Calu3 (cell line): Measurements from ENCODE around the gene IL1RL1. TPM values are rescaled to one million over a fixed set of nuclear protein-coding genes. Genes with fewer than 3 reads are reported as not detected.

ENCODE experiments used
- BruUV-seq: library from RNA; stranded (reverse); fragments of 400-500 nt; replicated peaks from 2 replicates; lab custom pipeline; 2021; lab: Mats Ljungman, UMichigan
- CTCF ChIA-PET: fragments of 300-600 bp; sonication (Branson Sonifier 250); formaldehyde crosslinking; loops from one replicate; lab custom pipeline; 2022; ENCODE audit warnings: antibody characterized with exemption; lab: Charles Lee
- DNase-seq: peaks from one replicate; pipeline ENCODE4 v3.0.0; 2022
- H3K27ac Mint-ChIP-seq: one replicate; pipeline ENCODE4 v1.8.0; 2022; ENCODE audit warnings: mixed read lengths; ENCODE audit not compliant: unreplicated experiment
- H3K27me3 Mint-ChIP-seq: one replicate; pipeline ENCODE4 v1.8.0; 2022; ENCODE audit warnings: mixed read lengths; ENCODE audit not compliant: unreplicated experiment
- H3K36me3 Mint-ChIP-seq: one replicate; pipeline ENCODE4 v1.8.0; 2022; ENCODE audit warnings: mild to moderate bottlenecking, moderate library complexity, mixed read lengths; ENCODE audit not compliant: insufficient read depth, unreplicated experiment
- H3K4me1 Mint-ChIP-seq: one replicate; pipeline ENCODE4 v1.8.0; 2022; ENCODE audit warnings: mild to moderate bottlenecking, low read depth, mixed read lengths; ENCODE audit not compliant: unreplicated experiment
- H3K4me3 Mint-ChIP-seq: one replicate; pipeline ENCODE4 v1.8.0; 2022; ENCODE audit warnings: mild to moderate bottlenecking, low read depth, moderate library complexity, mixed read lengths; ENCODE audit not compliant: unreplicated experiment
- H3K9me3 Mint-ChIP-seq: one replicate; pipeline ENCODE4 v1.8.0; 2022; ENCODE audit warnings: low read depth, mixed read lengths; ENCODE audit not compliant: unreplicated experiment
- CTCF ChIP-seq: fragments of 200-600 bp; IDR thresholded peaks from one replicate; pipeline ENCODE4 v1.8.0; 2022; ENCODE audit warnings: antibody characterized with exemption; ENCODE audit not compliant: unreplicated experiment
- intact Hi-C: fragments of 100-400 bp; cut with micrococcal nuclease; formaldehyde crosslinking; loops from one replicate; pipeline ENCODE4 v1.10.0; 2022; ENCODE audit not compliant: unreplicated experiment
- total RNA-seq: library from RNA; stranded (reverse); gene quantifications from 2 replicates; pipeline ENCODE4 v1.2.3, GENCODE V29; 2022

Gene IL1RL1
- total RNA-seq, 1 experiment from 2014 or later = not detected

- no peak for DNase-seq
- Mint-ChIP-seq H3K27ac (no peak overlapping the region), H3K4me3 (no peak overlapping the region), H3K9me3 (no peaks in the 10 kb centered on the region), H3K27me3 (peaks cover 50% of the 10 kb centered on the region), H3K4me1 (no peaks in the 10 kb centered on the region), H3K36me3 (no peaks in the 10 kb centered on the region)
- CTCF ChIA-PET = no interaction called here
- no TSS peak for BruUV-seq
- no peak for TF ChIP-seq CTCF
- intact Hi-C loops = no loop called here
Measured at GRCh38 chr2:102346381-102347130, 35.2 kb downstream of the IL1RL1 start.

GRCh38 chr2:102350137-102350793 lies 38.9 kb downstream of the IL1RL1 start:
- no peaks in the 10 kb centered on the region for H3K9me3 Mint-ChIP-seq
- CTCF ChIA-PET = interaction anchor here (0.6 kb wide), 1 partner anchor 1548 kb away, joined by 10 read pairs; no protein-coding TSS in a partner anchor
- no peak for DNase-seq
- peaks cover 56% of the 10 kb centered on the region for H3K27me3 Mint-ChIP-seq
- no peaks in the 10 kb centered on the region for H3K4me1 Mint-ChIP-seq
- no peak overlapping the region for H3K4me3 Mint-ChIP-seq
- intact Hi-C loops = loop anchor here (10.0 kb wide), 2 partner anchors 325 to 465 kb away; no protein-coding TSS in a partner anchor
- BruUV-seq = no TSS peak
- H3K36me3 Mint-ChIP-seq = no peaks in the 10 kb centered on the region
- no peak overlapping the region for H3K27ac Mint-ChIP-seq
- no peak for TF ChIP-seq CTCF

GRCh38 chr2:102355526-102356380 lies 44.4 kb downstream of the IL1RL1 start, which contains the start of gene IL18R1:
IL18R1 (plus strand) TSS chr2:102355796; CDS start chr2:102362661, 6,865 bp downstream.
- CTCF ChIA-PET = interaction anchor here (0.7 to 1.0 kb wide), 6 partner anchors 15 to 115 kb away, joined by 3 to 5 read pairs (median 4); no protein-coding TSS in a partner anchor
- peaks cover 9% of the 10 kb centered on the region for H3K36me3 Mint-ChIP-seq
- peak; percentile 69 for TF ChIP-seq CTCF
- H3K27ac Mint-ChIP-seq = peak within 1 kb of the TSS; percentile 77
- no peaks in the 10 kb centered on the region for H3K4me1 Mint-ChIP-seq
- no TSS peak for BruUV-seq
- peak; percentile 87 for DNase-seq
- H3K9me3 Mint-ChIP-seq = no peaks in the 10 kb centered on the region
- intact Hi-C loops = loop anchor here (5.0 to 10.0 kb wide), 4 partner anchors 87 to 471 kb away; no protein-coding TSS in a partner anchor
- H3K4me3 Mint-ChIP-seq = peak within 1 kb of the TSS; percentile 84
- H3K27me3 Mint-ChIP-seq = peaks cover 14% of the 10 kb centered on the region

- Mint-ChIP-seq H3K36me3 (peaks cover 9% of the 10 kb centered on the region), H3K4me3 (peak overlapping the region; percentile 84), H3K4me1 (no peaks in the 10 kb centered on the region), H3K27me3 (peaks cover 8% of the 10 kb centered on the region), H3K9me3 (no peaks in the 10 kb centered on the region), H3K27ac (peak overlapping the region; percentile 77)
- intact Hi-C loops = loop anchor here (5.0 to 10.0 kb wide), 4 partner anchors 86 to 472 kb away; no protein-coding TSS in a partner anchor
- no peak for TF ChIP-seq CTCF
- no TSS peak for BruUV-seq
- CTCF ChIA-PET = interaction anchor here (0.7 to 1.0 kb wide), 6 partner anchors 15 to 115 kb away, joined by 3 to 5 read pairs (median 4); no protein-coding TSS in a partner anchor
- DNase-seq = no peak
Measured at GRCh38 chr2:102356381-102356712, 45.0 kb downstream of the IL1RL1 start.
